Esophagus squamous epithelium (tissue), 5 donors: ENCODE measurements around the gene ISCU. TPM values are rescaled to one million over a fixed set of nuclear protein-coding genes. Genes with fewer than 3 reads are reported as not detected.

ENCODE experiments used
- DNase-seq: peaks from one replicate; lab custom pipeline; 2025; lab: John Stamatoyannopoulos, UW
- H3K27ac ChIP-seq, 4 donors: fragments of 200-600 bp; sonication (generic); one replicate each; pipeline ENCODE4 v1.5.1; 2016 to 2019; ENCODE audit warnings: mild to moderate bottlenecking in 1 of 4
- H3K27me3 ChIP-seq, 4 donors: fragments of 200-600 bp; sonication (generic); 1 replicate in 3 of 4; 2 replicates in 1 of 4; pipeline versions ENCODE4 v1.5.1 to v1.6.0; 2017 to 2021; ENCODE audit warnings: antibody characterized with exemption in 1 of 4
- H3K36me3 ChIP-seq, 3 donors: fragments of 200-600 bp; sonication (generic); one replicate each; pipeline ENCODE4 v1.5.1; 2016 to 2019
- H3K4me1 ChIP-seq, 3 donors: fragments of 200-600 bp; sonication (generic); one replicate each; pipeline ENCODE4 v1.5.1; 2017 to 2019
- H3K4me3 ChIP-seq, 4 donors: fragments of 200-600 bp; sonication (generic); 1 replicate in 3 of 4; 2 replicates in 1 of 4; pipeline ENCODE4 v1.5.1; 2016 to 2019; ENCODE audit warnings: mild to moderate bottlenecking in 2 of 4, moderate library complexity in 1 of 4
- H3K9me3 ChIP-seq, 3 donors: fragments of 200-600 bp; sonication (generic); one replicate each; pipeline ENCODE4 v1.5.1; 2016 to 2019
- POLR2A ChIP-seq, 4 donors: fragments of 450-650 bp; IDR thresholded peaks; one replicate each; pipeline ENCODE4 v1.6.1; 2017; ENCODE audit warnings: antibody characterized with exemption in 4 of 4, mild to moderate bottlenecking in 4 of 4, moderate library complexity in 3 of 4
- WGBS, 2 donors: methylation state at CpG; one replicate each; pipeline ENCODE4 v1.1.5; 2018; 5-methylcytosine and 5-hydroxymethylcytosine counted together
- intact Hi-C: fragments of 100-400 bp; cut with DNase I; formaldehyde crosslinking; loops from one replicate; pipeline ENCODE4 v1.15.0; 2022
- total RNA-seq, 4 donors: library from RNA; depleted of rRNA; stranded (reverse); fragments of >200 nt; gene quantifications; one replicate each; pipeline ENCODE4 v1.1.0, GENCODE V29; 2016
- TF ChIP-seq, protein P1 (sequence below), 6 experiments: fragments of 450-650 bp in 4 of 6; fragments of 200-600 bp in 2 of 6; sonication (generic) in 2 of 6; IDR thresholded peaks; one replicate each; pipeline ENCODE4 v1.5.1; 2016 to 2019; ENCODE audit warnings: antibody characterized with exemption in 6 of 6, mild to moderate bottlenecking in 4 of 6, moderate library complexity in 4 of 6
- donor health status: DM: yes; HTN: yes; CAD: no.

The ISCU gene
- total RNA-seq, 4 donors from 2014 or later, result 50.7 to 132 (median 85.3) TPM

DNA sequence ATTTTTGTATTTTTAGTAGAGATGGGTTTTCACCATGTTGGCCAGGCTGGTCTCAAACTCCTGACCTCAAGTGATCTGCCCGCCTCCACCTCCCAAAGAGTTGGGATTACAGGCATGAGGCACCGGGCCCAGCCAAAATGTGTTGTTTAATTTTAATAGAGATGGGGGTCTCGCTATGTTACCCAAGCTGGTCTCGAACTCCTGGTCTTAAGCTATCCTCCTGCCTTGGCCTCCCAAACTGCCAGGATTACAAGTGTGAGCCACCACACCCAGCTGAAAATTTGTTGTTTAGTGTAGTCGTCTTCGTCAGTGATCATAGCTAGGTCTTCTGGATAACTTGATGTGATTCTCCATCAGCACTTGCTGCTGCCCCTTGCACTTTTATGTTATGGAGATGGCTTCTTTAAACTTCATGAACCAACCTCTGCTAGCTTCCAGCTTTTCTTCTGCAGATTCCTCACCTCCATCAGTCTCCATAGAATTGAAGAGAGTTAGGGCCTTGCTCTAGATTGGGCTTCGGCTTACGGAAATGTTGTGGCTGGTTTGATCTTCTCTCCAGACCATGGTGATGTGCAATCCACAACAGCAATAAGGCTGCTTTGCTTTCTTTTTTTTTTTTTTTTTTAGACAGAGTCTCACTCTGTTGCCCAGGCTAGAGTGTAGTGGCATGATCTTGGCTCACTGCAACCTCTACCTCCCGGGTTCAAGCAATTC, 13.0 kb downstream of the ISCU start:
- TF ChIP-seq, protein P1, sequence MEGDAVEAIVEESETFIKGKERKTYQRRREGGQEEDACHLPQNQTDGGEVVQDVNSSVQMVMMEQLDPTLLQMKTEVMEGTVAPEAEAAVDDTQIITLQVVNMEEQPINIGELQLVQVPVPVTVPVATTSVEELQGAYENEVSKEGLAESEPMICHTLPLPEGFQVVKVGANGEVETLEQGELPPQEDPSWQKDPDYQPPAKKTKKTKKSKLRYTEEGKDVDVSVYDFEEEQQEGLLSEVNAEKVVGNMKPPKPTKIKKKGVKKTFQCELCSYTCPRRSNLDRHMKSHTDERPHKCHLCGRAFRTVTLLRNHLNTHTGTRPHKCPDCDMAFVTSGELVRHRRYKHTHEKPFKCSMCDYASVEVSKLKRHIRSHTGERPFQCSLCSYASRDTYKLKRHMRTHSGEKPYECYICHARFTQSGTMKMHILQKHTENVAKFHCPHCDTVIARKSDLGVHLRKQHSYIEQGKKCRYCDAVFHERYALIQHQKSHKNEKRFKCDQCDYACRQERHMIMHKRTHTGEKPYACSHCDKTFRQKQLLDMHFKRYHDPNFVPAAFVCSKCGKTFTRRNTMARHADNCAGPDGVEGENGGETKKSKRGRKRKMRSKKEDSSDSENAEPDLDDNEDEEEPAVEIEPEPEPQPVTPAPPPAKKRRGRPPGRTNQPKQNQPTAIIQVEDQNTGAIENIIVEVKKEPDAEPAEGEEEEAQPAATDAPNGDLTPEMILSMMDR (IDR thresholded peaks at IDR 0.05), result no peak
- no peak for TF ChIP-seq POLR2A (IDR thresholded peaks at IDR 0.05)
- Histone ChIP-seq H3K4me3 (no peak overlapping the region), H3K9me3 (no peaks in the 10 kb centered on the region), H3K36me3 (peaks cover 0 to under 1% (median 0%) of the 10 kb centered on the region in 3 donors), H3K27me3 (no peaks in the 10 kb centered on the region), H3K4me1 (no peaks in the 10 kb centered on the region), H3K27ac (no peak overlapping the region)
- DNase-seq, result no peak
- intact Hi-C loops, result loop anchor here (10.0 kb wide), 1 partner anchor 289 kb away; no protein-coding TSS in a partner anchor
- WGBS, 2 donors, result 88 to 93% methylated on average over 7 to 9 of the region's 9 CpGs

DNA sequence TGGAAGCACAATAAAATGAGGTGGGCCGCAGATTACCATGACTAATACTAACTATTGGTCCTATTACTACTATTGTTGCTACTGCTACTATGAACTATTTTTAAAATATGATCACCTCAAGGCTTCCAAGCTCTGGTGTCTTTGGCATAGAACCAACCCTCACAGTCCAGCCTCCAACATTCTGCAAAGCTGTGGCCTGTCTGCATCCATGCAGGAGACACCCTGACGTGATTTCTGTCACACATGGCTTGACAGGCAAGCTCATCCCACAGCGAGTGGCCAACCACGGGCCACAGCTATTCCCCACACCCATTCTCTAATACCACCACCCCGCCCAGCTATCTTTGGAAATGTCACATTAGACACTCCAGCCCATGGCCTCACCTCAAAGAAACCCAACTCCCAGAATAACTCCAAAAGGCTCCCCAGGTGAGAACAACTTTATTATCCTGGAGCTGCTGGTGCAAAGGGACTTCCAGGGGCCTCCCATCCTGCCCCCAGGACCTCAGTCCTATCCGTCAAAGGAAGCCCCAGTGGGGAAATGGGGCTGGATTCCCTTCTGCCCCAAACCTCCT, 14.4 kb downstream of the ISCU start:
- no peak for DNase-seq
- Histone ChIP-seq H3K36me3 (no peaks in the 10 kb centered on the region), H3K27ac (no peak overlapping the region), H3K27me3 (no peaks in the 10 kb centered on the region), H3K4me3 (no peak overlapping the region), H3K9me3 (no peaks in the 10 kb centered on the region), H3K4me1 (peaks cover 0 to 8% (median 0%) of the 10 kb centered on the region in 3 donors)
- WGBS, 2 donors, result 68 to 73% methylated on average over 5 to 6 of the region's 6 CpGs
- no peak for TF ChIP-seq POLR2A (IDR thresholded peaks at IDR 0.05)
- intact Hi-C loops, result loop anchor here (10.0 kb wide), 1 partner anchor 288 kb away; no protein-coding TSS in a partner anchor

GRCh38 chr12:108577458-108577857, 15.1 kb downstream of the ISCU start:
- H3K4me1 ChIP-seq, result peaks cover 0 to 8% (median 0%) of the 10 kb centered on the region in 3 donors
- intact Hi-C loops, result loop anchor here (10.0 kb wide), 1 partner anchor 287 kb away; no protein-coding TSS in a partner anchor
- H3K4me3 ChIP-seq, result no peak overlapping the region
- H3K27ac ChIP-seq, result no peak overlapping the region
- TF ChIP-seq, protein P1 (IDR thresholded peaks at IDR 0.05), result no peak
- TF ChIP-seq POLR2A (IDR thresholded peaks at IDR 0.05), result no peak
- no peaks in the 10 kb centered on the region for H3K36me3 ChIP-seq
- DNase-seq, result no peak
- H3K27me3 ChIP-seq, result no peaks in the 10 kb centered on the region
- H3K9me3 ChIP-seq, result no peaks in the 10 kb centered on the region

GRCh38 chr12:108578264-108578663, 15.9 kb downstream of the ISCU start:
- 92 to 94% methylated on average over 2 of the region's 2 CpGs for WGBS, 2 donors

DNA sequence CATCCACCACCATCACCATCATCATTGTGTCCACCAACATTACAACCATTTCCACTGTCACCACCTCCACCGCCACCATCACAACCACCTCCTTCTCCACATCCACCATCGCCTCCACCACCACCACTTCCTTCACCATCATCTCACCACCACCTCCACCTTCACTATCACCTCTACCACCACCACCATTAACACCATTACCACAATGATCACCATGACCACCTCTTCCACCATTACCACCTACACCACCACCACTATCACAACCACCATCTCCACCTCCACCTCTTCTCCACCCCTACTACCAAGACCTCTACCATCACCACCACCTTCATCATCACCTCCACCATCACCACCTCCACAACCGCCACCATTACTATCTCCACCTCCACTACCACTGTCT, 16.4 kb downstream of the ISCU start:
- TF ChIP-seq, protein P1 (IDR thresholded peaks at IDR 0.05), result no peak
- TF ChIP-seq POLR2A (IDR thresholded peaks at IDR 0.05), result no peak
- Histone ChIP-seq H3K4me3 (no peak overlapping the region), H3K27me3 (no peaks in the 10 kb centered on the region), H3K4me1 (peaks cover 0 to 8% (median 0%) of the 10 kb centered on the region in 3 donors), H3K36me3 (no peaks in the 10 kb centered on the region), H3K9me3 (no peaks in the 10 kb centered on the region), H3K27ac (peak overlapping the region in 1 of 4 donors; percentile 34)
- intact Hi-C loops, result loop anchor here (10.0 kb wide), 1 partner anchor 286 kb away; no protein-coding TSS in a partner anchor
- no peak for DNase-seq
- 91 to 93% methylated on average over 3 of the region's 3 CpGs for WGBS, 2 donors

More at GRCh38 chr12:108578264-108578663, 15.9 kb downstream of the ISCU start:
- intact Hi-C loops, result loop anchor here (10.0 kb wide), 1 partner anchor 287 kb away; no protein-coding TSS in a partner anchor
- Histone ChIP-seq H3K27me3 (no peaks in the 10 kb centered on the region), H3K27ac (no peak overlapping the region), H3K9me3 (no peaks in the 10 kb centered on the region), H3K4me1 (peaks cover 0 to 8% (median 0%) of the 10 kb centered on the region in 3 donors), H3K36me3 (no peaks in the 10 kb centered on the region), H3K4me3 (no peak overlapping the region)
- TF ChIP-seq, protein P1 (IDR thresholded peaks at IDR 0.05), result no peak
- no peak for TF ChIP-seq POLR2A (IDR thresholded peaks at IDR 0.05)
- DNase-seq, result no peak
